ENCODE measurements around the gene RANGRF.

RANGRF gene

GRCh38 chr17:8314797-8315763, 26.6 kb downstream of the RANGRF start:
- no peak for DNase-seq

- no peak for DNase-seq
These were observed 27.3 kb downstream of the RANGRF start for GRCh38 chr17:8315764-8316217.

GRCh38 chr17:8318010-8318935, 29.8 kb downstream of the RANGRF start:
- DNase-seq, result no peak

GRCh38 chr17:8320262-8320661, 31.8 kb downstream of the RANGRF start:
- no peak for DNase-seq

GRCh38 chr17:8320990-8321389, 32.5 kb downstream of the RANGRF start:
- DNase-seq, result no peak

- no peak for DNase-seq
These were observed 33.6 kb downstream of the RANGRF start for GRCh38 chr17:8322061-8322460.

GRCh38 chr17:8324132-8324531, 35.7 kb downstream of the RANGRF start:
- no peak for DNase-seq

- no peak for DNase-seq
These were observed 36.5 kb downstream of the RANGRF start for GRCh38 chr17:8324923-8325322.

GRCh38 chr17:8326511-8327302, 38.2 kb downstream of the RANGRF start:
- peak; percentile 4 to 8 for DNase-seq

- no peak for DNase-seq
These were observed 38.8 kb downstream of the RANGRF start for GRCh38 chr17:8327303-8327649.

GRCh38 chr17:8332128-8332527, 43.7 kb downstream of the RANGRF start:
- DNase-seq, result no peak

GRCh38 chr17:8332688-8333087, 44.2 kb downstream of the RANGRF start:
- DNase-seq, result no peak

GRCh38 chr17:8333281-8333680, 44.8 kb downstream of the RANGRF start:
- DNase-seq, result no peak

- DNase-seq, result peak in 1 of 2 donors; percentile 18
These were observed 49.6 kb downstream of the RANGRF start for GRCh38 chr17:8337802-8338752.

- no peak for DNase-seq
These were observed 50.3 kb downstream of the RANGRF start for GRCh38 chr17:8338753-8339140.

GRCh38 chr17:8339540-8339939, 51.1 kb downstream of the RANGRF start, which contains the start of gene ODF4:
ODF4 (plus strand) TSS chr17:8339840; CDS start chr17:8340052, 212 bp downstream.
- no peak for DNase-seq
